ENCODE data around the gene SHROOM3. TPM values are rescaled to one million over a fixed set of nuclear protein-coding genes. Genes with fewer than 3 reads are reported as not detected.

The SHROOM3 gene
- total RNA-seq, 2 experiments from 2014 or later = not detected

GRCh38 chr4:76578002-76578560, 143.1 kb downstream of the SHROOM3 start:
- H3K36me3 Mint-ChIP-seq (ENCODE audit: low read depth) = no peaks in the 10 kb centered on the region
- CTCF ChIA-PET = no interaction called here
- no peak for TF ChIP-seq CTCF (IDR thresholded peaks at IDR 0.05)
- no peak for DNase-seq
- intact Hi-C loops (cut with DNase I, micrococcal nuclease) = no loop called here
- Histone ChIP-seq H3K27ac (ENCODE audit: low read depth in 1 of 2, low read length in 2 of 2) (no peak overlapping the region), H3K4me3 (ENCODE audit: low read length) (no peak overlapping the region), H3K27me3 (ENCODE audit: control insufficient read depth in 1 of 2, insufficient read depth in 2 of 2, low read length in 2 of 2) (peaks cover 4 to 13% of the 10 kb centered on the region in 2 experiments), H3K4me1 (ENCODE audit: insufficient read depth, low read length) (no peaks in the 10 kb centered on the region), H3K9me3 (ENCODE audit: control insufficient read depth in 1 of 2, insufficient read depth in 1 of 2, low read length in 2 of 2) (no peaks in the 10 kb centered on the region), H3K36me3 (ENCODE audit: insufficient read depth, low read length) (no peaks in the 10 kb centered on the region)
- POLR2A ChIA-PET = no interaction called here
- no peak overlapping the region for H3K4me3 Mint-ChIP-seq
- no peaks in the 10 kb centered on the region for H3K9me3 Mint-ChIP-seq
- no peak for ATAC-seq (ENCODE audit: poor library complexity)
- peaks cover 67% of the 10 kb centered on the region for H3K27me3 Mint-ChIP-seq
- H3K4me1 Mint-ChIP-seq (ENCODE audit: low read depth) = no peaks in the 10 kb centered on the region
- no peak overlapping the region for H3K27ac Mint-ChIP-seq

GRCh38 chr4:76579596-76580375, 144.8 kb downstream of the SHROOM3 start:
- Histone ChIP-seq H3K9me3 (ENCODE audit: control insufficient read depth in 1 of 2, insufficient read depth in 1 of 2, low read length in 2 of 2) (no peaks in the 10 kb centered on the region), H3K4me3 (ENCODE audit: low read length) (no peak overlapping the region), H3K27ac (ENCODE audit: low read depth in 1 of 2, low read length in 2 of 2) (no peak overlapping the region), H3K4me1 (ENCODE audit: insufficient read depth, low read length) (no peaks in the 10 kb centered on the region), H3K36me3 (ENCODE audit: insufficient read depth, low read length) (no peaks in the 10 kb centered on the region), H3K27me3 (ENCODE audit: control insufficient read depth in 1 of 2, insufficient read depth in 2 of 2, low read length in 2 of 2) (peaks cover 7 to 15% of the 10 kb centered on the region in 2 experiments)
- H3K36me3 Mint-ChIP-seq (ENCODE audit: low read depth) = no peaks in the 10 kb centered on the region
- TF ChIP-seq CTCF (IDR thresholded peaks at IDR 0.05) = no peak
- DNase-seq (no peak), ATAC-seq (ENCODE audit: poor library complexity) (no peak)
- no peaks in the 10 kb centered on the region for H3K4me1 Mint-ChIP-seq (ENCODE audit: low read depth)
- intact Hi-C loops (cut with DNase I, micrococcal nuclease) = no loop called here
- CTCF ChIA-PET = no interaction called here
- no peak overlapping the region for H3K4me3 Mint-ChIP-seq
- H3K27me3 Mint-ChIP-seq = peaks cover 75% of the 10 kb centered on the region
- H3K27ac Mint-ChIP-seq = no peak overlapping the region
- POLR2A ChIA-PET = no interaction called here
- no peaks in the 10 kb centered on the region for H3K9me3 Mint-ChIP-seq

GRCh38 chr4:76581077-76581962, 146.3 kb downstream of the SHROOM3 start:
- Mint-ChIP-seq H3K36me3 (ENCODE audit: low read depth) (no peaks in the 10 kb centered on the region), H3K4me3 (no peak overlapping the region)

More at GRCh38 chr4:76581077-76581962, 146.3 kb downstream of the SHROOM3 start:
- Histone ChIP-seq H3K36me3 (ENCODE audit: insufficient read depth, low read length) (no peaks in the 10 kb centered on the region), H3K27ac (ENCODE audit: low read depth in 1 of 2, low read length in 2 of 2) (no peak overlapping the region), H3K9me3 (ENCODE audit: control insufficient read depth in 1 of 2, insufficient read depth in 1 of 2, low read length in 2 of 2) (peaks cover 0 to 5% of the 10 kb centered on the region in 2 experiments), H3K4me3 (ENCODE audit: low read length) (no peak overlapping the region), H3K4me1 (ENCODE audit: insufficient read depth, low read length) (peaks cover 6% of the 10 kb centered on the region), H3K27me3 (ENCODE audit: control insufficient read depth in 1 of 2, insufficient read depth in 2 of 2, low read length in 2 of 2) (peaks cover 18 to 26% of the 10 kb centered on the region in 2 experiments)
- Mint-ChIP-seq H3K27ac (no peak overlapping the region), H3K4me1 (ENCODE audit: low read depth) (peaks cover 6% of the 10 kb centered on the region), H3K9me3 (no peaks in the 10 kb centered on the region), H3K27me3 (peaks cover 74% of the 10 kb centered on the region)
- DNase-seq (no peak), ATAC-seq (ENCODE audit: poor library complexity) (no peak)
- intact Hi-C loops (cut with DNase I, micrococcal nuclease) = no loop called here
- ChIA-PET CTCF (no interaction called here), POLR2A (no interaction called here)
- TF ChIP-seq CTCF (IDR thresholded peaks at IDR 0.05) = no peak
